Neural crest cell (in vitro differentiated cells): ENCODE data around the gene LRWD1. TPM values are rescaled to one million over a fixed set of nuclear protein-coding genes. Genes with fewer than 3 reads are reported as not detected.
"Not testable (repeated sequence)": the region's sequence is repeated elsewhere in the genome, so short reads cannot be mapped to it uniquely, and the experiment has no call there.

Experiments
- DNase-seq: peaks from one replicate; pipeline ENCODE4 v3.0.0; 2021; ENCODE audit warnings: low read depth, mixed read lengths, low spot score
- H3K27ac Mint-ChIP-seq: one replicate; pipeline ENCODE4 v1.8.0; 2021; ENCODE audit warnings: mild to moderate bottlenecking, mixed read lengths; ENCODE audit not compliant: unreplicated experiment
- H3K27me3 Mint-ChIP-seq: 2 replicates; pipeline ENCODE4 v1.8.0; 2021; ENCODE audit warnings: low read depth, mild to moderate bottlenecking, mixed read lengths
- H3K36me3 Mint-ChIP-seq: 2 replicates; pipeline ENCODE4 v1.8.0; 2021; ENCODE audit warnings: low read depth, mild to moderate bottlenecking, mixed read lengths
- H3K4me1 Mint-ChIP-seq: 2 replicates; pipeline ENCODE4 v1.8.0; 2021; ENCODE audit warnings: mixed read lengths
- H3K4me3 Mint-ChIP-seq: one replicate; pipeline ENCODE4 v1.8.0; 2021; ENCODE audit warnings: mild to moderate bottlenecking, mixed read lengths
- H3K9me3 Mint-ChIP-seq: 2 replicates; pipeline ENCODE4 v1.8.0; 2021; ENCODE audit warnings: mixed read lengths
- CTCF ChIP-seq: fragments of 200-600 bp; sonication (generic); conservative IDR thresholded peaks from 2 replicates; pipeline ENCODE4 v1.5.0; 2021; ENCODE audit warnings: antibody characterized with exemption, mild to moderate bottlenecking
- total RNA-seq: library from RNA; stranded (reverse); gene quantifications from 2 replicates; pipeline ENCODE4 v1.2.1, GENCODE V29; 2021

Gene LRWD1
- total RNA-seq, 1 donor from 2014 or later = 36.7 TPM

GRCh38 chr7:102479982-102480637 is 15.3 kb downstream of the LRWD1 start:
- not testable (repeated sequence) for H3K27me3 Mint-ChIP-seq, H3K4me3 Mint-ChIP-seq, H3K27ac Mint-ChIP-seq, H3K36me3 Mint-ChIP-seq, H3K4me1 Mint-ChIP-seq, H3K9me3 Mint-ChIP-seq
- peak; percentile 43 for TF ChIP-seq CTCF
- DNase-seq = peak; percentile 61

GRCh38 chr7:102481962-102482361 is 17.2 kb downstream of the LRWD1 start:
- not testable (repeated sequence) for DNase-seq, H3K27me3 Mint-ChIP-seq, H3K36me3 Mint-ChIP-seq, H3K4me3 Mint-ChIP-seq, H3K27ac Mint-ChIP-seq, H3K4me1 Mint-ChIP-seq, H3K9me3 Mint-ChIP-seq

- not testable (repeated sequence) for H3K4me1 Mint-ChIP-seq, H3K27me3 Mint-ChIP-seq, H3K4me3 Mint-ChIP-seq, H3K27ac Mint-ChIP-seq, H3K36me3 Mint-ChIP-seq, H3K9me3 Mint-ChIP-seq, DNase-seq
Measured at GRCh38 chr7:102484317-102484716, 19.5 kb downstream of the LRWD1 start.

- H3K4me3 Mint-ChIP-seq, H3K27ac Mint-ChIP-seq, H3K9me3 Mint-ChIP-seq, H3K4me1 Mint-ChIP-seq, H3K36me3 Mint-ChIP-seq, H3K27me3 Mint-ChIP-seq: not testable (repeated sequence)
- peak; percentile 40 for DNase-seq
Measured at GRCh38 chr7:102490529-102491075, 25.8 kb downstream of the LRWD1 start.

- not testable (repeated sequence) for H3K9me3 Mint-ChIP-seq, H3K4me3 Mint-ChIP-seq, H3K27me3 Mint-ChIP-seq, H3K4me1 Mint-ChIP-seq, H3K27ac Mint-ChIP-seq, H3K36me3 Mint-ChIP-seq, DNase-seq
Measured at GRCh38 chr7:102493220-102493935, 28.6 kb downstream of the LRWD1 start.

- not testable (repeated sequence) for H3K4me1 Mint-ChIP-seq, H3K27me3 Mint-ChIP-seq, H3K4me3 Mint-ChIP-seq, H3K9me3 Mint-ChIP-seq, H3K36me3 Mint-ChIP-seq, DNase-seq, H3K27ac Mint-ChIP-seq
Measured at GRCh38 chr7:102494026-102494425, 29.2 kb downstream of the LRWD1 start.

- not testable (repeated sequence) for H3K4me3 Mint-ChIP-seq, H3K4me1 Mint-ChIP-seq, H3K27me3 Mint-ChIP-seq
Measured at GRCh38 chr7:102494473-102495149, 29.8 kb downstream of the LRWD1 start.

GRCh38 chr7:102496861-102497260 is 32.1 kb downstream of the LRWD1 start:
- H3K36me3 Mint-ChIP-seq, H3K27ac Mint-ChIP-seq, H3K9me3 Mint-ChIP-seq, H3K27me3 Mint-ChIP-seq, DNase-seq, H3K4me1 Mint-ChIP-seq, H3K4me3 Mint-ChIP-seq: not testable (repeated sequence)

More at GRCh38 chr7:102494473-102495149, 29.8 kb downstream of the LRWD1 start:
- not testable (repeated sequence) for H3K9me3 Mint-ChIP-seq, H3K27ac Mint-ChIP-seq, DNase-seq, H3K36me3 Mint-ChIP-seq

GRCh38 chr7:102497308-102497707 is 32.5 kb downstream of the LRWD1 start:
- DNase-seq, H3K4me1 Mint-ChIP-seq, H3K27me3 Mint-ChIP-seq: not testable (repeated sequence)

GRCh38 chr7:102498321-102498720 is 33.5 kb downstream of the LRWD1 start:
- H3K4me3 Mint-ChIP-seq, H3K27ac Mint-ChIP-seq, H3K4me1 Mint-ChIP-seq, H3K36me3 Mint-ChIP-seq, DNase-seq, H3K27me3 Mint-ChIP-seq, H3K9me3 Mint-ChIP-seq: not testable (repeated sequence)

More at GRCh38 chr7:102497308-102497707, 32.5 kb downstream of the LRWD1 start:
- not testable (repeated sequence) for H3K27ac Mint-ChIP-seq, H3K4me3 Mint-ChIP-seq, H3K9me3 Mint-ChIP-seq, H3K36me3 Mint-ChIP-seq

GRCh38 chr7:102503141-102503540 is 38.4 kb downstream of the LRWD1 start:
- H3K9me3 Mint-ChIP-seq, DNase-seq, H3K4me3 Mint-ChIP-seq, H3K36me3 Mint-ChIP-seq, H3K4me1 Mint-ChIP-seq, H3K27me3 Mint-ChIP-seq, H3K27ac Mint-ChIP-seq: not testable (repeated sequence)

GRCh38 chr7:102505298-102506185 is 40.8 kb downstream of the LRWD1 start:
- not testable (repeated sequence) for H3K4me1 Mint-ChIP-seq, H3K4me3 Mint-ChIP-seq, DNase-seq, H3K9me3 Mint-ChIP-seq, H3K27ac Mint-ChIP-seq, H3K27me3 Mint-ChIP-seq, H3K36me3 Mint-ChIP-seq
